ENCODE data around the gene RHOBTB1.

DNA sequence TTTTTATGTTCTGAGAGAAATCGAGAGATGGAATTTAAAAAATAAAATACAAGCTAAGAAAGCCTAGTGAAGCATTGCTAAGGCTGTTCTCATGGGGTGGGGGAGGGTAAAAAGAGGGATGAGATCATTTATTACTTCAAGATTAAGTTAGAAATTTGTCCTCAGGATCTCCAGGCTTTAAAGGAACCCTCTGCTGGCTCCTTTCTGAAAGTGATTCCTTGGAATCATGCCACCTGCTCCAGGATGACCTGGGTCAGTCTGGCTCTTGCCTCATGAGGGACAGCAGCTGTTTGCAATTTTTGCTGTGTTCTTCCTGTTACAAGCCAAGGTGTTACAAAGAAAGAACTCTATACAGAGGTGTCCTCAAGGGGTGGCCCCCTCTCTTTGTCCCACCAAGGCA is 95.9 kb downstream of the RHOBTB1 start:
- TF ChIP-seq, protein P1, sequence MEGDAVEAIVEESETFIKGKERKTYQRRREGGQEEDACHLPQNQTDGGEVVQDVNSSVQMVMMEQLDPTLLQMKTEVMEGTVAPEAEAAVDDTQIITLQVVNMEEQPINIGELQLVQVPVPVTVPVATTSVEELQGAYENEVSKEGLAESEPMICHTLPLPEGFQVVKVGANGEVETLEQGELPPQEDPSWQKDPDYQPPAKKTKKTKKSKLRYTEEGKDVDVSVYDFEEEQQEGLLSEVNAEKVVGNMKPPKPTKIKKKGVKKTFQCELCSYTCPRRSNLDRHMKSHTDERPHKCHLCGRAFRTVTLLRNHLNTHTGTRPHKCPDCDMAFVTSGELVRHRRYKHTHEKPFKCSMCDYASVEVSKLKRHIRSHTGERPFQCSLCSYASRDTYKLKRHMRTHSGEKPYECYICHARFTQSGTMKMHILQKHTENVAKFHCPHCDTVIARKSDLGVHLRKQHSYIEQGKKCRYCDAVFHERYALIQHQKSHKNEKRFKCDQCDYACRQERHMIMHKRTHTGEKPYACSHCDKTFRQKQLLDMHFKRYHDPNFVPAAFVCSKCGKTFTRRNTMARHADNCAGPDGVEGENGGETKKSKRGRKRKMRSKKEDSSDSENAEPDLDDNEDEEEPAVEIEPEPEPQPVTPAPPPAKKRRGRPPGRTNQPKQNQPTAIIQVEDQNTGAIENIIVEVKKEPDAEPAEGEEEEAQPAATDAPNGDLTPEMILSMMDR (IDR thresholded peaks at IDR 0.05), result no peak
- TF ChIP-seq EZH2 (IDR thresholded peaks at IDR 0.05) (no peak), EZH2phosphoT487 (IDR thresholded peaks at IDR 0.05) (no peak)
